NT2/D1 (cell line): ENCODE data around the gene RERE.

ENCODE experiments used
- DNase-seq: peaks from one replicate; pipeline ENCODE4 v3.0.0-alpha.2; 2011; ENCODE audit warnings: low read depth, low spot score
- H3K27me3 ChIP-seq: 2 replicates; pipeline ENCODE4 v1.6.0; 2011; ENCODE audit warnings: mild to moderate bottlenecking; ENCODE audit not compliant: insufficient read length, insufficient read depth
- H3K36me3 ChIP-seq: 2 replicates; pipeline ENCODE4 v1.6.1; 2011; ENCODE audit warnings: mild to moderate bottlenecking, low read length, mixed read lengths; ENCODE audit not compliant: insufficient read depth, insufficient read length
- H3K4me1 ChIP-seq: 2 replicates; pipeline ENCODE4 v1.5.1; 2011; ENCODE audit not compliant: insufficient read depth, insufficient read length
- H3K4me3 ChIP-seq: 2 replicates; pipeline ENCODE4 v1.5.1; 2011; ENCODE audit warnings: low read depth; ENCODE audit not compliant: insufficient read length
- H3K9ac ChIP-seq: 2 replicates; pipeline ENCODE4 v1.6.0; 2011; ENCODE audit warnings: low read depth; ENCODE audit not compliant: insufficient read length
- H3K9me3 ChIP-seq: 2 replicates; pipeline ENCODE4 v1.5.1; 2011; ENCODE audit warnings: mild to moderate bottlenecking, low read length; ENCODE audit not compliant: insufficient read depth
- SUZ12 ChIP-seq: IDR thresholded peaks from 2 replicates; pipeline ENCODE4 v1.6.1; 2011; ENCODE audit not compliant: insufficient read length, insufficient read depth; ENCODE audit errors: extremely low read depth
- YY1 ChIP-seq: IDR thresholded peaks from 2 replicates; pipeline ENCODE4 v1.6.1; 2011; ENCODE audit not compliant: insufficient read length, insufficient read depth
- ZNF274 ChIP-seq: IDR thresholded peaks from 2 replicates; pipeline ENCODE4 v1.6.1; 2011; ENCODE audit warnings: mild to moderate bottlenecking, low read depth, low read length

Gene RERE

GRCh38 chr1:8428441-8428840 lies 389.0 kb downstream of the RERE start:
- no peaks in the 10 kb centered on the region for H3K27me3 ChIP-seq
- no peak overlapping the region for H3K4me3 ChIP-seq
- TF ChIP-seq ZNF274 (no peak), SUZ12 (no peak), YY1 (no peak)
- H3K9me3 ChIP-seq, result no peaks in the 10 kb centered on the region
- H3K36me3 ChIP-seq, result no peaks in the 10 kb centered on the region
- no peak for DNase-seq
- no peak overlapping the region for H3K9ac ChIP-seq
- peaks cover 6% of the 10 kb centered on the region for H3K4me1 ChIP-seq

DNA sequence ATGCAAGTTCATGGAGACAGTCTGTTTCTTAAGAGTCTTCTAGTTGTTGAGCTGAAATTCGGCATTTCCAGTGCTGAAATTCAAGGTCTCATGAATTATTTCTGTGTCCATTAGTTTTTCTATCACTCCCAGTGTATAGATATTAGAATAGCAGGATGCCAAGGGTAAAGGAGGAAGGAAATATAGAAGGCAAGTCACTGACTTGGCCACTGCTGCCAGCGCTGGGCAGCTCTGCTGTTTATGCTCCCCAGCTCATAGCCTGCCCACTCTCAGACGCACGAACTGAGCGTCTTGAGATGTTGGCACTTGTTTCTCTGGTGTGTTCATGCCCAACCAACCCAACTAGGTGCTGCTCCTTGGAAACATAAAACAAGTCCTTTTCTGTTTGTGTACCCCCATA lies 389.5 kb downstream of the RERE start:
- H3K9me3 ChIP-seq, result no peaks in the 10 kb centered on the region
- TF ChIP-seq ZNF274 (no peak), YY1 (no peak), SUZ12 (no peak)
- no peak for DNase-seq
- no peak overlapping the region for H3K9ac ChIP-seq
- no peaks in the 10 kb centered on the region for H3K27me3 ChIP-seq
- peaks cover 6% of the 10 kb centered on the region for H3K4me1 ChIP-seq
- H3K36me3 ChIP-seq, result no peaks in the 10 kb centered on the region
- H3K4me3 ChIP-seq, result no peak overlapping the region

- no peaks in the 10 kb centered on the region for H3K27me3 ChIP-seq
- H3K4me1 ChIP-seq, result peaks cover 6% of the 10 kb centered on the region
- no peak for DNase-seq
- H3K9ac ChIP-seq, result no peak overlapping the region
- no peaks in the 10 kb centered on the region for H3K36me3 ChIP-seq
- no peak overlapping the region for H3K4me3 ChIP-seq
- TF ChIP-seq YY1, result no peak
- no peak for TF ChIP-seq SUZ12
- TF ChIP-seq ZNF274, result no peak
- H3K9me3 ChIP-seq, result no peaks in the 10 kb centered on the region
Measured at GRCh38 chr1:8427493-8427892, 389.9 kb downstream of the RERE start.

- TF ChIP-seq SUZ12 (no peak), YY1 (no peak), ZNF274 (no peak)
- peaks cover 6% of the 10 kb centered on the region for H3K4me1 ChIP-seq
- H3K4me3 ChIP-seq, result no peak overlapping the region
Measured at GRCh38 chr1:8426996-8427395, 390.4 kb downstream of the RERE start.

DNA sequence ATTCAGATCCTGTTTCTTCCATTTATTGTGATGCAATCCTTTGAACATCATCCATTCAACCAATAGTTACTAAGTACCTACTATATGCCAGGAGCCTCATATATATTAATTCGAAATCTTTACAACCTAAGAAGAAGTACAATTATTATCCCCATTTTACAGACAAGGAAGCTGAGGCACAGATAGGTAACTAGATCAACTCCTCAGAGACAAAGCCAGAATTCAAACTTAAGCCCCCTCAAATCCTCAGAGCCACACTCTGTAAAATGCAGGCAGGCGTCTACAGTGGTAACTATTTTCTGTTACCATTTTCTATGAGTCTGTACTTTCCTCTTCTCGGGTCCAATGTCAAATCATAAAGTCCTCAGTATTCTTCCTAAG lies 391.7 kb downstream of the RERE start:
- Histone ChIP-seq H3K9ac (no peak overlapping the region), H3K9me3 (no peaks in the 10 kb centered on the region), H3K4me1 (peaks cover 3% of the 10 kb centered on the region), H3K36me3 (peaks cover 6% of the 10 kb centered on the region), H3K27me3 (no peaks in the 10 kb centered on the region), H3K4me3 (no peak overlapping the region)
- no peak for DNase-seq
- no peak for TF ChIP-seq ZNF274
- TF ChIP-seq SUZ12, result no peak
- no peak for TF ChIP-seq YY1

More at GRCh38 chr1:8426996-8427395, 390.4 kb downstream of the RERE start:
- no peaks in the 10 kb centered on the region for H3K27me3 ChIP-seq
- no peak overlapping the region for H3K9ac ChIP-seq
- no peaks in the 10 kb centered on the region for H3K36me3 ChIP-seq
- H3K9me3 ChIP-seq, result no peaks in the 10 kb centered on the region
- DNase-seq, result no peak

DNA sequence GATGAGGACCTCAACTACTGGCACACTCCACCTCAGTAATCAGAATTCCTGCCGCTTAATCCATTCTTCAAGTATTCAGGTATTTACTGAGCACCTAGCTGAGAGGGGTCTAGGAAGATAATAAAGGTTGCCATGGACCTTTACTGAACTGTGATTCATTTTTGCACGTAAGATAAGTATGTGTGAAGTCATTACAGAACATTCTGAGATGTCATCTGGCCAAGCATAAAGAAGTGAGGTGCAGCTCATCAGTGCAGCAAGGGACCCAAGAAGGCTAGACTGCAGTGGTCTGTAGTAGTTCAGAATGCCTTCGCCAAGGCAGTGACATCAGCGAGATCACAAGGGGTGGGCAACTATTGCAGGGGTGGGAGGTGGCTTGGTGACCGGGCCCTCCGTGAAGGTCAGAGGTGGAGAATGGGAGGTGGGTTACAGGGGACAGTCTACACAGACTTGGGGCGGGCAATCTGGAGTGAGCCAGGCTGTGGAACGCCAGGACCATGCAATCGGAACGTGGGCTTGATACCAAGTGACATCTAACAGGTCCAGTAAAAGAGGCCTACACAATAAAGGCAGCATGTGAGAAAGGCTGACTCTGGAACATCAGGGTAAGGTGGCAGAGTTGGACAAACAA lies 392.2 kb downstream of the RERE start:
- Histone ChIP-seq H3K9ac (no peak overlapping the region), H3K9me3 (no peaks in the 10 kb centered on the region), H3K27me3 (no peaks in the 10 kb centered on the region), H3K36me3 (peaks cover 11% of the 10 kb centered on the region), H3K4me1 (peaks cover 3% of the 10 kb centered on the region), H3K4me3 (no peak overlapping the region)
- no peak for DNase-seq
- no peak for TF ChIP-seq YY1
- TF ChIP-seq SUZ12, result no peak
- TF ChIP-seq ZNF274, result no peak

DNA sequence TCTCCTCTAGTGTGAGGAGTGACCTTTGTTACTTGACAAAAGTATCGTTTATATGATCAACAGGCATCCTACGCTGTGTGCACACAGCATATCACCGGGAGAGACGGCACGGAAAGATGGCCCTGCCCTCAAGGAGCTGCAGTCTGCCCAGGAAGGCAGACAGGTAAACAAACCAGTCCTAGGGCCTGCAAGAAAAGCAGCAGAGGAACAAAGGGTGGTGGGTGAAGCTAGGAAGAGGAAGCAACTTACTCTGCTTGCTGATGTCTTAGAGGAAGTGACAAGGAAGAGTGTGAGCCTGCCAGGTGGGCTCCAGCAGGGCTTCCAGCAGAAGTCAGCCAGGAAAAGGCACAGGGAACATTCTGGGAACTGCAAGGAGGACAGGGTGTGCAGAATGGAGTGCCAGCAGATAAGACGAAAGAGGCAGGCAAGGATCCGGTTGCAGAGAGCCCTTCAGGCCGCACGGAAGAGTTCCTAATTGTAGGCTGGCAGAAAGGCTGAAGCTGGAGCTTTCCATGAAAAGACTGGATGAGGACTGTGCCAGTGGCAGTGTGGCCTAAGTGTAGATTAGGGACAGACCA lies 392.8 kb downstream of the RERE start:
- peak overlapping the region; percentile 51 for H3K4me3 ChIP-seq
- H3K9me3 ChIP-seq, result no peaks in the 10 kb centered on the region
- H3K36me3 ChIP-seq, result peaks cover 18% of the 10 kb centered on the region
- H3K4me1 ChIP-seq, result no peaks in the 10 kb centered on the region
- H3K9ac ChIP-seq, result peak overlapping the region; percentile 77
- no peaks in the 10 kb centered on the region for H3K27me3 ChIP-seq
- no peak for DNase-seq
- TF ChIP-seq YY1, result no peak
- no peak for TF ChIP-seq ZNF274
- no peak for TF ChIP-seq SUZ12
